Astrocyte (in vitro differentiated cells and primary cell): ENCODE results near the gene ELN.

Source experiments
- CTCF ChIP-seq: IDR thresholded peaks from 2 replicates; pipeline ENCODE4 v1.5.1; 2011; ENCODE audit warnings: low read depth, mild to moderate bottlenecking, inconsistent platforms, low read length, moderate library complexity; ENCODE audit not compliant: insufficient read depth
- EZH2 ChIP-seq: IDR thresholded peaks from 2 replicates; pipeline ENCODE4 v1.6.1; 2012; ENCODE audit warnings: mild to moderate bottlenecking, low read length, inconsistent platforms; ENCODE audit not compliant: insufficient read depth

- no peak for TF ChIP-seq CTCF
- TF ChIP-seq EZH2, result no peak
Observed at GRCh38 chr7:74083928-74084721, 56.2 kb downstream of the ELN start.
